Measurements from ENCODE around the gene LYRM7.

Gene LYRM7

DNA sequence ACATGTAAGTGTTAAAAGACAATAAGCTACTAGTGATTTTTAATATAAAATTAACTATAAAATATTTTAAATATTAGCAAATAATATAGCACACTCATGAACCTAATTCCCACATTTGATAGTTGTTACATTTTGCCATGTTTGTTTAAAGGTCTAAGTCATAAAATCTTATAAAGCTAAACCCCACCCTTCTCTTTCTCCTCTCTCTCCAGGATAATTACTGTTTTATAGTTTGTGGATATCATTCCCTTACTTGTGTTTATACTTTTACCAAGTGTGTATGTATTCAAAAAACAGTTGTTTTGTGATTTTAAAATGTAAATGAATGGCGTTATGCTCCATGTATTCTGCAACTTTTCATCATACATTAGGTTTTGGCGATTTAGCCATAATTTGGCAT lies 34.2 kb downstream of the LYRM7 start:
- H3K27ac ChIP-seq (ENCODE audit: low read depth, low read length) = no peak overlapping the region
- H3K79me2 ChIP-seq (ENCODE audit: control insufficient read depth, low read length) = no peaks in the 10 kb centered on the region
- H3K4me2 ChIP-seq (ENCODE audit: low read length) = no peak overlapping the region
- no peaks in the 10 kb centered on the region for H3K27me3 ChIP-seq (ENCODE audit: control insufficient read depth, low read length)
- H4K20me1 ChIP-seq (ENCODE audit: control insufficient read depth, insufficient read depth, low read depth, low read length) = no peaks in the 10 kb centered on the region
- no peaks in the 10 kb centered on the region for H3K9me3 ChIP-seq (ENCODE audit: control insufficient read depth, insufficient read depth, low read length)
- peaks cover 11% of the 10 kb centered on the region for H3F3A ChIP-seq (ENCODE audit: control insufficient read depth, insufficient read depth)
- peaks cover 30% of the 10 kb centered on the region for H3K4me1 ChIP-seq (ENCODE audit: control insufficient read depth, low read length)
- H3K4me3 ChIP-seq (ENCODE audit: low read length) = no peak overlapping the region
- TF ChIP-seq EZH2phosphoT487 (IDR thresholded peaks at IDR 0.05; ENCODE audit: borderline replicate concordance, low read length) = no peak
- TF ChIP-seq CTCF (IDR thresholded peaks at IDR 0.05; ENCODE audit: low read depth, low read length, poor library complexity, severe bottlenecking) = no peak
- H3K9me2 ChIP-seq (replicated peaks; ENCODE audit: control insufficient read depth, low read length) = no peaks in the 10 kb centered on the region
- peaks cover 5% of the 10 kb centered on the region for H3K36me3 ChIP-seq (ENCODE audit: control insufficient read depth, low read length)

GRCh38 chr5:131206061-131206460 lies 35.3 kb downstream of the LYRM7 start:
- H3K9me2 ChIP-seq (replicated peaks; ENCODE audit: control insufficient read depth, low read length) = no peaks in the 10 kb centered on the region
- H3K36me3 ChIP-seq (ENCODE audit: control insufficient read depth, low read length) = no peaks in the 10 kb centered on the region
- H3K27me3 ChIP-seq (ENCODE audit: control insufficient read depth, low read length) = no peaks in the 10 kb centered on the region
- peaks cover 17% of the 10 kb centered on the region for H3F3A ChIP-seq (ENCODE audit: control insufficient read depth, insufficient read depth)
- no peak overlapping the region for H3K4me3 ChIP-seq (ENCODE audit: low read length)
- no peaks in the 10 kb centered on the region for H4K20me1 ChIP-seq (ENCODE audit: control insufficient read depth, insufficient read depth, low read depth, low read length)
- no peak overlapping the region for H3K27ac ChIP-seq (ENCODE audit: low read depth, low read length)
- no peak overlapping the region for H3K4me2 ChIP-seq (ENCODE audit: low read length)
- peaks cover 7% of the 10 kb centered on the region for H3K79me2 ChIP-seq (ENCODE audit: control insufficient read depth, low read length)
- H3K4me1 ChIP-seq (ENCODE audit: control insufficient read depth, low read length) = peaks cover 40% of the 10 kb centered on the region
- no peaks in the 10 kb centered on the region for H3K9me3 ChIP-seq (ENCODE audit: control insufficient read depth, insufficient read depth, low read length)
- TF ChIP-seq EZH2phosphoT487 (IDR thresholded peaks at IDR 0.05; ENCODE audit: borderline replicate concordance, low read length) = no peak
- no peak for TF ChIP-seq CTCF (IDR thresholded peaks at IDR 0.05; ENCODE audit: low read depth, low read length, poor library complexity, severe bottlenecking)

- Histone ChIP-seq H3K4me2 (ENCODE audit: low read length) (no peak overlapping the region), H3K4me1 (ENCODE audit: control insufficient read depth, low read length) (peaks cover 46% of the 10 kb centered on the region), H3K9me2 (replicated peaks; ENCODE audit: control insufficient read depth, low read length) (no peaks in the 10 kb centered on the region), H3K79me2 (ENCODE audit: control insufficient read depth, low read length) (peaks cover 15% of the 10 kb centered on the region), H3K36me3 (ENCODE audit: control insufficient read depth, low read length) (no peaks in the 10 kb centered on the region), H3K9me3 (ENCODE audit: control insufficient read depth, insufficient read depth, low read length) (no peaks in the 10 kb centered on the region), H3K4me3 (ENCODE audit: low read length) (no peak overlapping the region), H4K20me1 (ENCODE audit: control insufficient read depth, insufficient read depth, low read depth, low read length) (no peaks in the 10 kb centered on the region), H3K27me3 (ENCODE audit: control insufficient read depth, low read length) (no peaks in the 10 kb centered on the region), H3F3A (ENCODE audit: control insufficient read depth, insufficient read depth) (peaks cover 21% of the 10 kb centered on the region), H3K27ac (ENCODE audit: low read depth, low read length) (no peak overlapping the region)
- no peak for TF ChIP-seq EZH2phosphoT487 (IDR thresholded peaks at IDR 0.05; ENCODE audit: borderline replicate concordance, low read length)
- no peak for TF ChIP-seq CTCF (IDR thresholded peaks at IDR 0.05; ENCODE audit: low read depth, low read length, poor library complexity, severe bottlenecking)
Measured at GRCh38 chr5:131206772-131207171, 36.0 kb downstream of the LYRM7 start.

DNA sequence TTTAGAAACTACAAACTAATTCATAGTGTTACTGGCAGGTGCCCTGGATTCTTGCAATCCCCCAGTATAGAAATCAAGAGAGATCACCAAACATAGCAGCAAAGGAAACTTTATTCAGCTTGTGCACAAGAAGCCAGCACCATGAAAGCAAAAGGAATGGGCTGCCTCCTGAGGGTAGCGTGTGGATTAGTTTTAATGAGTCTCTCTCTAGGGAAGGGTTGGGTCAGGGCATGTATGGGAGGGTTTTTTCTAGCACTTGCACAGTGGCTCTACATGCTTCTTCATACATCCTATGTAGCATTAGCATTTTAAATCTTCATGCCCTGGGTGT lies 38.4 kb downstream of the LYRM7 start:
- Histone ChIP-seq H3K4me3 (ENCODE audit: low read length) (peak overlapping the region; percentile 67), H3K27ac (ENCODE audit: low read depth, low read length) (peak overlapping the region; percentile 94), H4K20me1 (ENCODE audit: control insufficient read depth, insufficient read depth, low read depth, low read length) (no peaks in the 10 kb centered on the region), H3K36me3 (ENCODE audit: control insufficient read depth, low read length) (peaks cover 5% of the 10 kb centered on the region), H3K27me3 (ENCODE audit: control insufficient read depth, low read length) (no peaks in the 10 kb centered on the region), H3K4me1 (ENCODE audit: control insufficient read depth, low read length) (peaks cover 65% of the 10 kb centered on the region), H3K79me2 (ENCODE audit: control insufficient read depth, low read length) (peaks cover 29% of the 10 kb centered on the region), H3K9me3 (ENCODE audit: control insufficient read depth, insufficient read depth, low read length) (no peaks in the 10 kb centered on the region), H3K9me2 (replicated peaks; ENCODE audit: control insufficient read depth, low read length) (no peaks in the 10 kb centered on the region), H3K4me2 (ENCODE audit: low read length) (peak overlapping the region; percentile 82), H3F3A (ENCODE audit: control insufficient read depth, insufficient read depth) (peaks cover 21% of the 10 kb centered on the region)
- TF ChIP-seq CTCF (IDR thresholded peaks at IDR 0.05; ENCODE audit: low read depth, low read length, poor library complexity, severe bottlenecking) (no peak), EZH2phosphoT487 (IDR thresholded peaks at IDR 0.05; ENCODE audit: borderline replicate concordance, low read length) (no peak)
